ENCODE data around the gene CACNA1B. TPM values are rescaled to one million over a fixed set of nuclear protein-coding genes. Genes with fewer than 3 reads are reported as not detected.

Gene CACNA1B
- total RNA-seq, 4 donors from 2014 or later: 0.08 TPM; not detected in 2

GRCh38 chr9:138009016-138009802 is 131.6 kb downstream of the CACNA1B start:
- no peak for TF ChIP-seq POLR2A (IDR thresholded peaks at IDR 0.05)
- Histone ChIP-seq H3K9me3 (no peaks in the 10 kb centered on the region), H3K36me3 (no peaks in the 10 kb centered on the region), H3K27ac (no peak overlapping the region), H3K4me1 (no peaks in the 10 kb centered on the region), H3K27me3 (no peaks in the 10 kb centered on the region), H3K4me3 (no peak overlapping the region)
- DNase-seq (ENCODE audit: low spot score in 2 of 2): peak in 1 of 2 donors; percentile 27
- WGBS: 90% methylated on average over 17 of the region's 17 CpGs

- no peak overlapping the region for H3K4me3 ChIP-seq
- TF ChIP-seq POLR2AphosphoS5 (IDR thresholded peaks at IDR 0.05): no peak
- TF ChIP-seq POLR2A (IDR thresholded peaks at IDR 0.05): no peak
- no peak for TF ChIP-seq CTCF (IDR thresholded peaks at IDR 0.05)
- no peak for TF ChIP-seq EP300 (IDR thresholded peaks at IDR 0.05)
- no peaks in the 10 kb centered on the region for H3K36me3 ChIP-seq
- no peaks in the 10 kb centered on the region for H3K4me1 ChIP-seq
- no peak overlapping the region for H3K27ac ChIP-seq
- no peaks in the 10 kb centered on the region for H3K9me3 ChIP-seq
- 88% methylated on average over 14 of the region's 16 CpGs for WGBS
- H3K27me3 ChIP-seq: no peaks in the 10 kb centered on the region
- peak in 1 of 2 donors; percentile 46 for DNase-seq (ENCODE audit: low spot score in 2 of 2)
These were observed 132.5 kb downstream of the CACNA1B start for GRCh38 chr9:138009803-138010690.

DNA sequence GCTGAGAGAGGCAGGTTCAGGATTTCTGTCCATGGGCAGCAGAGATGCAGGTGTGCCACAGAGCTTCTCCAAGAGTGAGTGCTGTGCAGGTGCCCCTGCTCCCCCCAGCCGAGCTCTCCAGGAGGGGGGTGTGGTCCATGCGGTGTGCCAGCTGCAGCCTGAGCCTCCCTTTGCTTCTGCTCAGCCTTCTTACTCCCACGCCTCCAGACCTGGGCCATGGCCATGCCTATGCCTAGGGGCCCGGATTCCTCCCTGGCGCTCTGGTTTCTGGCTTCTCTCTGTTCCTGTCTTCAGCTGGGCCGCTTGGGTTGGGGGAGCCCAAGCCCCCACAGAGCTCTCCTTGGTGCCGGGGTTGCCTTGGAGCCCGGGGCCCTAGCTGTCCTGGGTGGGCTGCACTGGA is 133.3 kb downstream of the CACNA1B start:
- Histone ChIP-seq H3K4me1 (no peaks in the 10 kb centered on the region), H3K9me3 (no peaks in the 10 kb centered on the region), H3K36me3 (no peaks in the 10 kb centered on the region), H3K27me3 (no peaks in the 10 kb centered on the region), H3K27ac (no peak overlapping the region), H3K4me3 (no peak overlapping the region)
- DNase-seq (ENCODE audit: low spot score in 2 of 2): peak in 1 of 2 donors; percentile 43
- 28% methylated on average over 6 of the region's 8 CpGs for WGBS
- TF ChIP-seq EP300 (IDR thresholded peaks at IDR 0.05) (no peak), POLR2A (IDR thresholded peaks at IDR 0.05) (no peak), CTCF (IDR thresholded peaks at IDR 0.05) (no peak), POLR2AphosphoS5 (IDR thresholded peaks at IDR 0.05) (no peak)

GRCh38 chr9:138011951-138012500 is 134.4 kb downstream of the CACNA1B start:
- H3K9me3 ChIP-seq: no peaks in the 10 kb centered on the region
- no peaks in the 10 kb centered on the region for H3K36me3 ChIP-seq
- WGBS: 74% methylated on average over 4 of the region's 4 CpGs
- H3K27ac ChIP-seq: no peak overlapping the region
- H3K27me3 ChIP-seq: no peaks in the 10 kb centered on the region
- H3K4me1 ChIP-seq: no peaks in the 10 kb centered on the region
- no peak overlapping the region for H3K4me3 ChIP-seq
- no peak for DNase-seq (ENCODE audit: low spot score in 2 of 2)
- no peak for TF ChIP-seq CTCF (IDR thresholded peaks at IDR 0.05)
- no peak for TF ChIP-seq POLR2AphosphoS5 (IDR thresholded peaks at IDR 0.05)
- no peak for TF ChIP-seq EP300 (IDR thresholded peaks at IDR 0.05)
- no peak for TF ChIP-seq POLR2A (IDR thresholded peaks at IDR 0.05)

DNA sequence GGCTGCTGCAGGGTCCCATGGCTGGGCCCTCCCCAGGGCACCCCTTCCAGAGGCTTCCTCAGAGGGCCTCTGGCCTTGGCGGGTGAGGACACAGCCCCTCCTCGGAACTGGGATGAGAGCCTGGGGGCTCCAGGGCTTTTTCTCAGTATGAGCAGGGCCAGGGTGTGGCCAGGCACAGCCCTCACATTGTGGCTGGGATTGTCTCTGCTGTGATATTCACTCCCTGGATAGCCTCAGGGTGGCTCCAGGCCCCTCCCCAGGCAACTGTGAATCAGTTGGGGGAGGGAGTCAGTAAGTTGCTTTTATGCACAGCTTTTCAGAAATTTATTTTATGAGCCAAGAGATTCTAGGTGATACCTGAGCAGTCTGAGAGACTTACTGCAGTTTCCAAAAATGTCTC is 135.7 kb downstream of the CACNA1B start:
- peak in 1 of 2 donors; percentile 24 for DNase-seq (ENCODE audit: low spot score in 2 of 2)
- Histone ChIP-seq H3K27ac (no peak overlapping the region), H3K9me3 (no peaks in the 10 kb centered on the region), H3K36me3 (no peaks in the 10 kb centered on the region), H3K27me3 (no peaks in the 10 kb centered on the region), H3K4me1 (no peaks in the 10 kb centered on the region), H3K4me3 (no peak overlapping the region)
- no peak for TF ChIP-seq CTCF (IDR thresholded peaks at IDR 0.05)
- TF ChIP-seq POLR2A (IDR thresholded peaks at IDR 0.05): no peak
- TF ChIP-seq POLR2AphosphoS5 (IDR thresholded peaks at IDR 0.05): no peak
- TF ChIP-seq EP300 (IDR thresholded peaks at IDR 0.05): no peak
- WGBS: no CpG with 5 or more reads among the region's 2 CpGs

Data from suprapubic skin (tissue), 4 donors.